Gastroesophageal sphincter (tissue), 3 donors: ENCODE measurements around the gene CDH22.

Source experiments
- CTCF ChIP-seq, 4 experiments: fragments of 200-600 bp in 2 of 4; fragments of 450-650 bp in 2 of 4; sonication (generic) in 1 of 4; IDR thresholded peaks; one replicate each; pipeline ENCODE4 v1.5.1; 2017 to 2019; ENCODE audit warnings: antibody characterized with exemption in 4 of 4, mild to moderate bottlenecking in 2 of 4, moderate library complexity in 2 of 4
- EP300 ChIP-seq: sonication (generic); formaldehyde crosslinking; IDR thresholded peaks from one replicate; pipeline ENCODE4 v1.6.1; 2017; ENCODE audit warnings: antibody characterized with exemption, mild to moderate bottlenecking
- POLR2A ChIP-seq, 2 donors: fragments of 450-650 bp; IDR thresholded peaks; one replicate each; pipeline ENCODE4 v1.6.1; 2017; ENCODE audit warnings: antibody characterized with exemption in 2 of 2, mild to moderate bottlenecking in 2 of 2, moderate library complexity in 1 of 2
- POLR2AphosphoS5 ChIP-seq: sonication (generic); formaldehyde crosslinking; IDR thresholded peaks from one replicate; pipeline ENCODE4 v1.6.1; 2017; ENCODE audit warnings: antibody characterized with exemption

- no peak for TF ChIP-seq CTCF (IDR thresholded peaks at IDR 0.05)
- no peak for TF ChIP-seq POLR2A (IDR thresholded peaks at IDR 0.05)
- TF ChIP-seq POLR2AphosphoS5, result no peak
- TF ChIP-seq EP300, result no peak
Observed at GRCh38 chr20:46154796-46155195, 153.5 kb downstream of the CDH22 start.
